Measurements from ENCODE around the gene TSSC4. TPM values are rescaled to one million over a fixed set of nuclear protein-coding genes. Genes with fewer than 3 reads are reported as not detected.

The TSSC4 gene
- total RNA-seq, 2 experiments from 2014 or later, result 40.4 to 50.9 TPM

- DNase-seq (ENCODE audit: low spot score), result peak; percentile 77
- H3K27ac ChIP-seq (ENCODE audit: low read depth, low read length, poor library complexity, severe bottlenecking), result peak overlapping the region; percentile 99
- intact Hi-C loops (cut with micrococcal nuclease; ENCODE audit: unreplicated experiment), result no loop called here
- H3K79me2 ChIP-seq (ENCODE audit: insufficient read depth, low read depth, low read length), result peaks cover 76% of the 10 kb centered on the region
- H3K9me2 ChIP-seq (ENCODE audit: insufficient read depth, low read length), result no peaks in the 10 kb centered on the region
- peaks cover 18% of the 10 kb centered on the region for H4K20me1 ChIP-seq (ENCODE audit: insufficient read depth, low read length)
- H3K4me2 ChIP-seq (ENCODE audit: low read length), result peak overlapping the region; percentile 97
- TF ChIP-seq EZH2phosphoT487 (IDR thresholded peaks at IDR 0.05; ENCODE audit: borderline replicate concordance, low read depth, low read length) (no peak), CTCF (conservative IDR thresholded peaks at IDR 0.05; ENCODE audit: low read length) (no peak)
- POLR2A ChIA-PET, result interaction anchor here (0.6 kb wide), 1 partner anchor 101 kb away, joined by 5 read pairs; no protein-coding TSS in a partner anchor
- BruUV-seq (replicated peaks), result no TSS peak
- H3K4me3 ChIP-seq (ENCODE audit: low read depth, low read length, poor library complexity, severe bottlenecking), result peak overlapping the region; percentile 80
- H2AFZ ChIP-seq (ENCODE audit: low read length), result no peak overlapping the region
- no peaks in the 10 kb centered on the region for H3K9me3 ChIP-seq (ENCODE audit: low read length)
- peaks cover 93% of the 10 kb centered on the region for H3K4me1 ChIP-seq (ENCODE audit: insufficient read depth, low read length, poor library complexity, severe bottlenecking)
- H3K36me3 ChIP-seq (ENCODE audit: insufficient read depth, low read length), result peaks cover 80% of the 10 kb centered on the region
- CTCF ChIA-PET (ENCODE audit: unreplicated experiment), result interaction anchor here (0.6 to 1.1 kb wide), 3 partner anchors 71 to 86 kb away, joined by 3 to 8 read pairs (median 3); no protein-coding TSS in a partner anchor
Observed at GRCh38 chr11:2390725-2391151, 9.8 kb upstream of the TSSC4 start.

- ChIA-PET POLR2A (interaction anchor here (1.0 kb wide), 1 partner anchor 14 kb away, joined by 7 read pairs; the partner anchor contains the start of gene CD81), CTCF (ENCODE audit: unreplicated experiment) (interaction anchor here (0.6 to 1.1 kb wide), 2 partner anchors 77 to 87 kb away, joined by 3 read pairs; no protein-coding TSS in a partner anchor)
- Histone ChIP-seq H3K9me2 (ENCODE audit: insufficient read depth, low read length) (no peaks in the 10 kb centered on the region), H3K36me3 (ENCODE audit: insufficient read depth, low read length) (peaks cover 80% of the 10 kb centered on the region), H3K4me3 (ENCODE audit: low read depth, low read length, poor library complexity, severe bottlenecking) (peak overlapping the region; percentile 80), H2AFZ (ENCODE audit: low read length) (no peak overlapping the region), H3K9me3 (ENCODE audit: low read length) (no peaks in the 10 kb centered on the region), H3K79me2 (ENCODE audit: insufficient read depth, low read depth, low read length) (peaks cover 70% of the 10 kb centered on the region), H3K27ac (ENCODE audit: low read depth, low read length, poor library complexity, severe bottlenecking) (peak overlapping the region; percentile 99), H3K4me1 (ENCODE audit: insufficient read depth, low read length, poor library complexity, severe bottlenecking) (peaks cover 87% of the 10 kb centered on the region), H3K4me2 (ENCODE audit: low read length) (peak overlapping the region; percentile 97), H4K20me1 (ENCODE audit: insufficient read depth, low read length) (peaks cover 18% of the 10 kb centered on the region)
- no peak for TF ChIP-seq EZH2phosphoT487 (IDR thresholded peaks at IDR 0.05; ENCODE audit: borderline replicate concordance, low read depth, low read length)
- TF ChIP-seq CTCF (conservative IDR thresholded peaks at IDR 0.05; ENCODE audit: low read length), result no peak
- intact Hi-C loops (cut with micrococcal nuclease; ENCODE audit: unreplicated experiment), result no loop called here
- no TSS peak for BruUV-seq (replicated peaks)
- DNase-seq (ENCODE audit: low spot score), result no peak
Observed at GRCh38 chr11:2391181-2391975, 9.2 kb upstream of the TSSC4 start.

Measured in OCI-LY7 (cell line).